Activated B cell treated with CpG ODN at 0.5 μM for 24 hours (primary cell): ENCODE results near the gene NPHP1. TPM values are rescaled to one million over a fixed set of nuclear protein-coding genes. Genes with fewer than 3 reads are reported as not detected.
"Not testable (repeated sequence)": the region's sequence is repeated elsewhere in the genome, so short reads cannot be mapped to it uniquely, and the experiment has no call there.

Experiments used
- ATAC-seq: fragments of 200-7000 bp; cut with Tn5 transposase; one replicate; pipeline ENCODE4 v1.10.0; 2021; ENCODE audit warnings: low read depth, mild to moderate bottlenecking, moderate library complexity
- CTCF ChIA-PET: fragments of 350-600 bp; sonication (Branson Sonifier 250); formaldehyde crosslinking; loops from one replicate; lab custom pipeline; 2021; ENCODE audit warnings: antibody characterized with exemption; lab: Charles Lee
- POLR2A ChIA-PET: fragments of 350-600 bp; sonication (Branson Sonifier 250); formaldehyde crosslinking; loops from one replicate; lab custom pipeline; 2021; ENCODE audit warnings: antibody characterized with exemption; lab: Charles Lee
- DNase-seq: peaks from one replicate; pipeline ENCODE4 v3.0.0; 2022
- H3K27ac Mint-ChIP-seq: one replicate; pipeline ENCODE4 v1.8.0; 2020; ENCODE audit warnings: mixed read lengths
- H3K27me3 Mint-ChIP-seq: one replicate; pipeline ENCODE4 v1.8.0; 2021; ENCODE audit warnings: mixed read lengths
- H3K36me3 Mint-ChIP-seq: one replicate; pipeline ENCODE4 v1.8.0; 2021; ENCODE audit warnings: low read depth, mixed read lengths
- H3K4me1 Mint-ChIP-seq: one replicate; pipeline ENCODE4 v1.8.0; 2021; ENCODE audit warnings: mixed read lengths
- H3K4me3 Mint-ChIP-seq: one replicate; pipeline ENCODE4 v1.8.0; 2020; ENCODE audit warnings: mild to moderate bottlenecking, mixed read lengths
- H3K9me3 Mint-ChIP-seq: one replicate; pipeline ENCODE4 v1.8.0; 2020; ENCODE audit warnings: mixed read lengths
- intact Hi-C: fragments of 100-400 bp; cut with micrococcal nuclease; formaldehyde crosslinking; loops from one replicate; pipeline ENCODE4 v1.15.1; 2024
- total RNA-seq: library from RNA; stranded (reverse); gene quantifications from 2 replicates; pipeline ENCODE4 v1.2.3, GENCODE V29; 2022
- TF ChIP-seq, protein P1 (sequence below): fragments of 200-600 bp; IDR thresholded peaks from one replicate; pipeline ENCODE4 v1.8.0; 2022; ENCODE audit warnings: antibody characterized with exemption, mild to moderate bottlenecking

Gene NPHP1
- total RNA-seq, 1 donor from 2014 or later = 1.6 TPM

GRCh38 chr2:110113961-110114591, 90.7 kb downstream of the NPHP1 start:
- DNase-seq (no peak), ATAC-seq (no peak)
- Mint-ChIP-seq H3K27me3 (peaks cover 39% of the 10 kb centered on the region), H3K4me1 (no peaks in the 10 kb centered on the region), H3K4me3 (no peak overlapping the region), H3K9me3 (no peaks in the 10 kb centered on the region), H3K27ac (no peak overlapping the region), H3K36me3 (no peaks in the 10 kb centered on the region)
- ChIA-PET POLR2A (no interaction called here), CTCF (no interaction called here)
- TF ChIP-seq, protein P1, sequence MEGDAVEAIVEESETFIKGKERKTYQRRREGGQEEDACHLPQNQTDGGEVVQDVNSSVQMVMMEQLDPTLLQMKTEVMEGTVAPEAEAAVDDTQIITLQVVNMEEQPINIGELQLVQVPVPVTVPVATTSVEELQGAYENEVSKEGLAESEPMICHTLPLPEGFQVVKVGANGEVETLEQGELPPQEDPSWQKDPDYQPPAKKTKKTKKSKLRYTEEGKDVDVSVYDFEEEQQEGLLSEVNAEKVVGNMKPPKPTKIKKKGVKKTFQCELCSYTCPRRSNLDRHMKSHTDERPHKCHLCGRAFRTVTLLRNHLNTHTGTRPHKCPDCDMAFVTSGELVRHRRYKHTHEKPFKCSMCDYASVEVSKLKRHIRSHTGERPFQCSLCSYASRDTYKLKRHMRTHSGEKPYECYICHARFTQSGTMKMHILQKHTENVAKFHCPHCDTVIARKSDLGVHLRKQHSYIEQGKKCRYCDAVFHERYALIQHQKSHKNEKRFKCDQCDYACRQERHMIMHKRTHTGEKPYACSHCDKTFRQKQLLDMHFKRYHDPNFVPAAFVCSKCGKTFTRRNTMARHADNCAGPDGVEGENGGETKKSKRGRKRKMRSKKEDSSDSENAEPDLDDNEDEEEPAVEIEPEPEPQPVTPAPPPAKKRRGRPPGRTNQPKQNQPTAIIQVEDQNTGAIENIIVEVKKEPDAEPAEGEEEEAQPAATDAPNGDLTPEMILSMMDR = no peak
- intact Hi-C loops = no loop called here

- not testable (repeated sequence) for H3K4me1 Mint-ChIP-seq
Observed at GRCh38 chr2:110108291-110108690, 96.5 kb downstream of the NPHP1 start.

GRCh38 chr2:110107092-110108079, 97.4 kb downstream of the NPHP1 start:
- Mint-ChIP-seq H3K27me3 (peaks cover 45% of the 10 kb centered on the region), H3K4me3 (no peak overlapping the region), H3K27ac (no peak overlapping the region), H3K9me3 (peaks cover 2% of the 10 kb centered on the region), H3K4me1 (no peaks in the 10 kb centered on the region), H3K36me3 (no peaks in the 10 kb centered on the region)
- TF ChIP-seq, protein P1 = no peak
- intact Hi-C loops = no loop called here
- ChIA-PET POLR2A (no interaction called here), CTCF (no interaction called here)
- ATAC-seq = no peak
- no peak for DNase-seq

More at GRCh38 chr2:110108291-110108690, 96.5 kb downstream of the NPHP1 start:
- POLR2A ChIA-PET, intact Hi-C loops, H3K4me3 Mint-ChIP-seq, H3K36me3 Mint-ChIP-seq, H3K9me3 Mint-ChIP-seq, H3K27ac Mint-ChIP-seq, ATAC-seq, DNase-seq, CTCF ChIA-PET: not testable (repeated sequence)
- H3K27me3 Mint-ChIP-seq = peaks cover 41% of the 10 kb centered on the region

GRCh38 chr2:110106642-110107041, 98.2 kb downstream of the NPHP1 start:
- Mint-ChIP-seq H3K4me3 (no peak overlapping the region), H3K27ac (no peak overlapping the region), H3K4me1 (no peaks in the 10 kb centered on the region), H3K9me3 (peaks cover 2% of the 10 kb centered on the region), H3K27me3 (peaks cover 50% of the 10 kb centered on the region), H3K36me3 (no peaks in the 10 kb centered on the region)
- intact Hi-C loops = no loop called here
- DNase-seq (no peak), ATAC-seq (no peak)
- ChIA-PET CTCF (no interaction called here), POLR2A (no interaction called here)
- TF ChIP-seq, protein P1 = no peak

GRCh38 chr2:110105608-110106467, 99.0 kb downstream of the NPHP1 start:
- Mint-ChIP-seq H3K27me3 (peaks cover 50% of the 10 kb centered on the region), H3K4me3 (no peak overlapping the region), H3K36me3 (no peaks in the 10 kb centered on the region), H3K9me3 (peaks cover 2% of the 10 kb centered on the region), H3K27ac (no peak overlapping the region), H3K4me1 (no peaks in the 10 kb centered on the region)
- no peak for ATAC-seq
- intact Hi-C loops = no loop called here
- no peak for DNase-seq
- TF ChIP-seq, protein P1 = no peak
- ChIA-PET POLR2A (no interaction called here), CTCF (no interaction called here)
